ENCODE data around the gene YTHDC2. TPM values are rescaled to one million over a fixed set of nuclear protein-coding genes. Genes with fewer than 3 reads are reported as not detected.

The YTHDC2 gene
- total RNA-seq, 1 donor, result 28.1 TPM

GRCh38 chr5:113562828-113563400 lies 49.4 kb downstream of the YTHDC2 start:
- TF ChIP-seq CTCF (IDR thresholded peaks at IDR 0.05; ENCODE audit: insufficient read depth, low read length), result no peak
- DNase-seq (ENCODE audit: low read depth), result no peak

GRCh38 chr5:113569396-113569795 lies 55.9 kb downstream of the YTHDC2 start:
- no peak for DNase-seq (ENCODE audit: low read depth)
- TF ChIP-seq CTCF (IDR thresholded peaks at IDR 0.05; ENCODE audit: insufficient read depth, low read length), result no peak

More at GRCh38 chr5:113562828-113563400, 49.4 kb downstream of the YTHDC2 start:
- H3K4me3 ChIP-seq (ENCODE audit: low read depth, low read length), result no peak overlapping the region

GRCh38 chr5:113572716-113573115 lies 59.2 kb downstream of the YTHDC2 start:
- no peak for TF ChIP-seq CTCF (IDR thresholded peaks at IDR 0.05; ENCODE audit: insufficient read depth, low read length)
- no peak for DNase-seq (ENCODE audit: low read depth)
- H3K4me3 ChIP-seq (ENCODE audit: low read depth, low read length), result no peak overlapping the region

More at GRCh38 chr5:113569396-113569795, 55.9 kb downstream of the YTHDC2 start:
- H3K4me3 ChIP-seq (ENCODE audit: low read depth, low read length), result no peak overlapping the region

GRCh38 chr5:113574417-113574816 lies 60.9 kb downstream of the YTHDC2 start:
- peak; percentile 82 for DNase-seq (ENCODE audit: low read depth)
- H3K4me3 ChIP-seq (ENCODE audit: low read depth, low read length), result no peak overlapping the region
- TF ChIP-seq CTCF (IDR thresholded peaks at IDR 0.05; ENCODE audit: insufficient read depth, low read length), result no peak

- no peak for DNase-seq (ENCODE audit: low read depth)
- H3K4me3 ChIP-seq (ENCODE audit: low read depth, low read length), result no peak overlapping the region
- no peak for TF ChIP-seq CTCF (IDR thresholded peaks at IDR 0.05; ENCODE audit: insufficient read depth, low read length)
Measured at GRCh38 chr5:113575074-113575473, 61.6 kb downstream of the YTHDC2 start.

- TF ChIP-seq CTCF (IDR thresholded peaks at IDR 0.05; ENCODE audit: insufficient read depth, low read length), result no peak
- H3K4me3 ChIP-seq (ENCODE audit: low read depth, low read length), result no peak overlapping the region
- DNase-seq (ENCODE audit: low read depth), result no peak
Measured at GRCh38 chr5:113578091-113578490, 64.6 kb downstream of the YTHDC2 start.

GRCh38 chr5:113581388-113581787 lies 67.9 kb downstream of the YTHDC2 start:
- no peak for DNase-seq (ENCODE audit: low read depth)
- TF ChIP-seq CTCF (IDR thresholded peaks at IDR 0.05; ENCODE audit: insufficient read depth, low read length), result no peak

More at GRCh38 chr5:113581388-113581787, 67.9 kb downstream of the YTHDC2 start:
- H3K4me3 ChIP-seq (ENCODE audit: low read depth, low read length), result no peak overlapping the region

Data from fibroblast of the aortic adventitia (primary cell).